ENCODE results near the gene BACE2. TPM values are rescaled to one million over a fixed set of nuclear protein-coding genes. Genes with fewer than 3 reads are reported as not detected.

The BACE2 gene
- polyA plus RNA-seq, 1 donor (not counting 4 experiments of a cell fraction or from before 2014, with no cell fraction given) = 130 TPM

- Histone ChIP-seq H3K9me3 (ENCODE audit: control insufficient read depth, low read depth, low read length) (no peaks in the 10 kb centered on the region), H3K9me1 (ENCODE audit: control insufficient read depth, extremely low read depth, insufficient read depth, low read length) (no peaks in the 10 kb centered on the region), H4K20me1 (ENCODE audit: control insufficient read depth, extremely low read depth, insufficient read depth, low read length) (peaks cover 8% of the 10 kb centered on the region), H3K27me3 (ENCODE audit: control insufficient read depth, extremely low read depth, insufficient read depth, low read length) (no peaks in the 10 kb centered on the region), H3K4me2 (ENCODE audit: control insufficient read depth, extremely low read depth, insufficient read depth, low read depth, low read length) (no peak overlapping the region), H3K79me2 (ENCODE audit: control insufficient read depth, insufficient read depth, low read length) (peaks cover 77% of the 10 kb centered on the region), H3K9ac (ENCODE audit: control insufficient read depth, extremely low read depth, insufficient read depth, low read length) (no peak overlapping the region), H3K27ac (ENCODE audit: control insufficient read depth, insufficient read depth, low read length) (no peak overlapping the region), H3K4me1 (ENCODE audit: control insufficient read depth, extremely low read depth, insufficient read depth, low read length) (no peaks in the 10 kb centered on the region), H3K4me3 (ENCODE audit: control insufficient read depth in 2 of 3, extremely low read depth in 1 of 3, insufficient read depth in 2 of 3, low read depth in 1 of 3, low read length in 3 of 3) (no peak overlapping the region), H3K36me3 (ENCODE audit: control insufficient read depth in 2 of 2, extremely low read depth in 1 of 2, insufficient read depth in 2 of 2, low read length in 2 of 2) (peaks cover 1 to 5% of the 10 kb centered on the region in 2 experiments), H2AFZ (ENCODE audit: control insufficient read depth, low read length) (no peak overlapping the region)
- DNase-seq (ENCODE audit: low read depth, low spot score) (no peak), FAIRE-seq (no peak)
- TF ChIP-seq EZH2 (IDR thresholded peaks at IDR 0.05; ENCODE audit: low read length) (no peak), CTCF (optimal IDR thresholded peaks at IDR 0.05 in 1 of 3, IDR thresholded peaks at IDR 0.05 in 1 of 3, conservative IDR thresholded peaks at IDR 0.05 in 1 of 3; ENCODE audit: extremely low read depth in 1 of 3, insufficient read depth in 2 of 3, low read length in 3 of 3) (no peak)
- dilution Hi-C loops (cut with MboI; ENCODE audit: extremely low pct_ligation_motif_present, low sequenced_read_pairs) = no loop called here
Observed at GRCh38 chr21:41208376-41208763, 40.4 kb downstream of the BACE2 start.

- no peaks in the 10 kb centered on the region for H3K4me1 ChIP-seq (ENCODE audit: control insufficient read depth, extremely low read depth, insufficient read depth, low read length)
- dilution Hi-C loops (cut with MboI; ENCODE audit: extremely low pct_ligation_motif_present, low sequenced_read_pairs) = no loop called here
- no peaks in the 10 kb centered on the region for H3K9me1 ChIP-seq (ENCODE audit: control insufficient read depth, extremely low read depth, insufficient read depth, low read length)
- H2AFZ ChIP-seq (ENCODE audit: control insufficient read depth, low read length) = no peak overlapping the region
- TF ChIP-seq CTCF (optimal IDR thresholded peaks at IDR 0.05 in 1 of 3, IDR thresholded peaks at IDR 0.05 in 1 of 3, conservative IDR thresholded peaks at IDR 0.05 in 1 of 3; ENCODE audit: extremely low read depth in 1 of 3, insufficient read depth in 2 of 3, low read length in 3 of 3) (no peak), EZH2 (IDR thresholded peaks at IDR 0.05; ENCODE audit: low read length) (no peak)
- no peak overlapping the region for H3K27ac ChIP-seq (ENCODE audit: control insufficient read depth, insufficient read depth, low read length)
- H3K9ac ChIP-seq (ENCODE audit: control insufficient read depth, extremely low read depth, insufficient read depth, low read length) = no peak overlapping the region
- FAIRE-seq (no peak), DNase-seq (ENCODE audit: low read depth, low spot score) (no peak)
- H3K79me2 ChIP-seq (ENCODE audit: control insufficient read depth, insufficient read depth, low read length) = peaks cover 75% of the 10 kb centered on the region
- peaks cover 0 to 5% of the 10 kb centered on the region in 2 experiments for H3K36me3 ChIP-seq (ENCODE audit: control insufficient read depth in 2 of 2, extremely low read depth in 1 of 2, insufficient read depth in 2 of 2, low read length in 2 of 2)
- H4K20me1 ChIP-seq (ENCODE audit: control insufficient read depth, extremely low read depth, insufficient read depth, low read length) = peaks cover 6% of the 10 kb centered on the region
- no peaks in the 10 kb centered on the region for H3K9me3 ChIP-seq (ENCODE audit: control insufficient read depth, low read depth, low read length)
- H3K4me2 ChIP-seq (ENCODE audit: control insufficient read depth, extremely low read depth, insufficient read depth, low read depth, low read length) = no peak overlapping the region
- H3K27me3 ChIP-seq (ENCODE audit: control insufficient read depth, extremely low read depth, insufficient read depth, low read length) = no peaks in the 10 kb centered on the region
- H3K4me3 ChIP-seq (ENCODE audit: control insufficient read depth in 2 of 3, extremely low read depth in 1 of 3, insufficient read depth in 2 of 3, low read depth in 1 of 3, low read length in 3 of 3) = no peak overlapping the region
Observed at GRCh38 chr21:41209016-41209619, 41.2 kb downstream of the BACE2 start.

Measured in keratinocyte (primary cell).